Esophagus muscularis mucosa (tissue), 3 donors: ENCODE measurements around the gene MRPL55.

Experiments used
- POLR2AphosphoS5 ChIP-seq, 2 donors: sonication (generic); formaldehyde crosslinking; IDR thresholded peaks; one replicate each; pipeline ENCODE4 v1.6.1; 2017; ENCODE audit warnings: antibody characterized with exemption in 2 of 2
- TF ChIP-seq, protein P1 (sequence below), 3 experiments: fragments of 200-600 bp in 2 of 3; fragments of 450-650 bp in 1 of 3; sonication (generic) in 2 of 3; IDR thresholded peaks; one replicate each; pipeline ENCODE4 v1.5.1; 2017 to 2019; ENCODE audit warnings: antibody characterized with exemption in 3 of 3, mild to moderate bottlenecking in 2 of 3, moderate library complexity in 1 of 3

DNA sequence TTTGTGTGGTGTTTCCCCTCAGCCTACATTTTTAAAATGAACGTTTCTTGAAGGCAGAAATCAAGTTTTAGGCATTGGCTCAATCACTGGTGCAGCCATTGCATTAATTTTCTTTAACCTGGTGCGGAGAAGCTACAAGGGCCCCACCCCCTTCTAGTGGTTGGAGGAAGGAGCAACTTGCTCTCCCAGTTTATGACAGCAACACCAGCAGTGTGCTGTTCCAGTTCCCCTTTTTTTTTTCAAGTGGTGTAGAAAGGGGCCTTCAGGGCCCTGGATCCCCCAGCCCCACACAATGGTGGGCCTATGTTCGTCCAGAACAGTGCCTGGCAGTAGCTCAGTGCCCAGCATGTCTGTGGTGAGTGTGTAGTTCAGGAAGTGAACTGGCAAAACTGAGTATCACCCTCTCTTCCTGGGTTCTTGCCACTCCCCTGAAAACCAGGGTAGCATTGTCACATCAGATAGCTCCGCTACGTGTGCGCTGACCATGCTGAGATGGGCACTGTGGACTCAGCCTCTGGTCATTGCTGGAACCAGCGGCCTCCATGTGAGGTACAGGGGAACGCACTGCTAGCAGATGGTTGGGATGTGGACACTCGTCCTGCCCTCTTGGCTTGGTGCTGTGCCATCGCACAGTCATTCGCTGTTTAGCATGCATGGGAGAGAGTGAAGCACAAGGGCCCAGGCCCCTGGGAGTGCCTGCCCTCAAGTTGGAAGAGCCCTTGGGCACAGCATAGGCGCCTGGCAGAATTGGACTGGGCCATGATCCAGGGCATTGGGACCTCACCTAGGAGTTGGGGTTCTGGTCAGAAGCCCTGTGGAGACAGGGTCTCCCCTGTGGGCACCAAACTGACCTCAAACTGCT is 19.3 kb downstream of the MRPL55 start:
- TF ChIP-seq POLR2AphosphoS5 (IDR thresholded peaks at IDR 0.05): no peak
- TF ChIP-seq, protein P1, sequence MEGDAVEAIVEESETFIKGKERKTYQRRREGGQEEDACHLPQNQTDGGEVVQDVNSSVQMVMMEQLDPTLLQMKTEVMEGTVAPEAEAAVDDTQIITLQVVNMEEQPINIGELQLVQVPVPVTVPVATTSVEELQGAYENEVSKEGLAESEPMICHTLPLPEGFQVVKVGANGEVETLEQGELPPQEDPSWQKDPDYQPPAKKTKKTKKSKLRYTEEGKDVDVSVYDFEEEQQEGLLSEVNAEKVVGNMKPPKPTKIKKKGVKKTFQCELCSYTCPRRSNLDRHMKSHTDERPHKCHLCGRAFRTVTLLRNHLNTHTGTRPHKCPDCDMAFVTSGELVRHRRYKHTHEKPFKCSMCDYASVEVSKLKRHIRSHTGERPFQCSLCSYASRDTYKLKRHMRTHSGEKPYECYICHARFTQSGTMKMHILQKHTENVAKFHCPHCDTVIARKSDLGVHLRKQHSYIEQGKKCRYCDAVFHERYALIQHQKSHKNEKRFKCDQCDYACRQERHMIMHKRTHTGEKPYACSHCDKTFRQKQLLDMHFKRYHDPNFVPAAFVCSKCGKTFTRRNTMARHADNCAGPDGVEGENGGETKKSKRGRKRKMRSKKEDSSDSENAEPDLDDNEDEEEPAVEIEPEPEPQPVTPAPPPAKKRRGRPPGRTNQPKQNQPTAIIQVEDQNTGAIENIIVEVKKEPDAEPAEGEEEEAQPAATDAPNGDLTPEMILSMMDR (IDR thresholded peaks at IDR 0.05): no peak
